Nephron (organoid): ENCODE measurements around the gene FBXL7.

ENCODE experiments used
- H3K27ac Mint-ChIP-seq, 3 experiments: 2 replicates each; pipeline ENCODE4 v1.8.0; 2020; ENCODE audit warnings: mixed read lengths in 3 of 3, mild to moderate bottlenecking in 2 of 3, moderate library complexity in 1 of 3
- H3K27me3 Mint-ChIP-seq: 2 replicates; pipeline ENCODE4 v1.8.0; 2021; ENCODE audit warnings: low read depth, mild to moderate bottlenecking, moderate library complexity, mixed read lengths
- H3K36me3 Mint-ChIP-seq: 2 replicates; pipeline ENCODE4 v1.8.0; 2020; ENCODE audit warnings: low read depth, mixed read lengths
- H3K4me1 Mint-ChIP-seq: 2 replicates; pipeline ENCODE4 v1.8.0; 2020; ENCODE audit warnings: mixed read lengths
- H3K4me3 Mint-ChIP-seq, 3 experiments: 2 replicates each; pipeline ENCODE4 v1.8.0; 2020; ENCODE audit warnings: mild to moderate bottlenecking in 3 of 3, mixed read lengths in 3 of 3, moderate library complexity in 2 of 3
- H3K9me3 Mint-ChIP-seq: 2 replicates; pipeline ENCODE4 v1.8.0; 2020; ENCODE audit warnings: mixed read lengths
- CTCF ChIP-seq, 3 experiments: fragments of 200-600 bp; sonication (generic); IDR thresholded peaks; one replicate each; pipeline ENCODE4 v1.5.0; 2021; ENCODE audit warnings: antibody characterized with exemption in 3 of 3; ENCODE audit not compliant: unreplicated experiment in 3 of 3

FBXL7 gene

GRCh38 chr5:15844253-15844652, 344.3 kb downstream of the FBXL7 start:
- H3K36me3 Mint-ChIP-seq: peaks cover 21% of the 10 kb centered on the region
- no peak for TF ChIP-seq CTCF (IDR thresholded peaks at IDR 0.05; ENCODE audit: unreplicated experiment in 3 of 3)
- H3K9me3 Mint-ChIP-seq: peaks cover 20% of the 10 kb centered on the region
- no peak overlapping the region for H3K4me3 Mint-ChIP-seq
- no peak overlapping the region for H3K27ac Mint-ChIP-seq
- peaks cover 9% of the 10 kb centered on the region for H3K4me1 Mint-ChIP-seq
- H3K27me3 Mint-ChIP-seq: no peaks in the 10 kb centered on the region

GRCh38 chr5:15844871-15845270, 344.9 kb downstream of the FBXL7 start:
- Mint-ChIP-seq H3K36me3 (peaks cover 21% of the 10 kb centered on the region), H3K4me3 (no peak overlapping the region), H3K27ac (no peak overlapping the region), H3K27me3 (no peaks in the 10 kb centered on the region), H3K4me1 (peaks cover 5% of the 10 kb centered on the region), H3K9me3 (peaks cover 20% of the 10 kb centered on the region)
- TF ChIP-seq CTCF (IDR thresholded peaks at IDR 0.05; ENCODE audit: unreplicated experiment in 3 of 3): no peak

- Mint-ChIP-seq H3K36me3 (no peaks in the 10 kb centered on the region), H3K9me3 (no peaks in the 10 kb centered on the region), H3K27me3 (no peaks in the 10 kb centered on the region), H3K4me3 (no peak overlapping the region), H3K27ac (no peak overlapping the region), H3K4me1 (peaks cover 15% of the 10 kb centered on the region)
- no peak for TF ChIP-seq CTCF (IDR thresholded peaks at IDR 0.05; ENCODE audit: unreplicated experiment in 3 of 3)
Observed at GRCh38 chr5:15850536-15850935, 350.6 kb downstream of the FBXL7 start.

GRCh38 chr5:15850939-15851341, 351.0 kb downstream of the FBXL7 start:
- Mint-ChIP-seq H3K9me3 (peaks cover 2% of the 10 kb centered on the region), H3K4me1 (peaks cover 15% of the 10 kb centered on the region), H3K27ac (no peak overlapping the region), H3K4me3 (no peak overlapping the region), H3K36me3 (peaks cover 3% of the 10 kb centered on the region), H3K27me3 (no peaks in the 10 kb centered on the region)
- TF ChIP-seq CTCF (IDR thresholded peaks at IDR 0.05; ENCODE audit: unreplicated experiment in 3 of 3): no peak

- Mint-ChIP-seq H3K27ac (no peak overlapping the region), H3K4me1 (peaks cover 15% of the 10 kb centered on the region), H3K27me3 (no peaks in the 10 kb centered on the region), H3K9me3 (peaks cover 7% of the 10 kb centered on the region), H3K36me3 (peaks cover 5% of the 10 kb centered on the region), H3K4me3 (no peak overlapping the region)
- no peak for TF ChIP-seq CTCF (IDR thresholded peaks at IDR 0.05; ENCODE audit: unreplicated experiment in 3 of 3)
Observed at GRCh38 chr5:15852217-15852616, 352.2 kb downstream of the FBXL7 start.

- Mint-ChIP-seq H3K4me3 (no peak overlapping the region), H3K27me3 (no peaks in the 10 kb centered on the region), H3K36me3 (peaks cover 5% of the 10 kb centered on the region), H3K27ac (no peak overlapping the region), H3K9me3 (peaks cover 7% of the 10 kb centered on the region), H3K4me1 (peaks cover 15% of the 10 kb centered on the region)
- no peak for TF ChIP-seq CTCF (IDR thresholded peaks at IDR 0.05; ENCODE audit: unreplicated experiment in 3 of 3)
Observed at GRCh38 chr5:15852949-15853348, 353.0 kb downstream of the FBXL7 start.
